Pulmonary artery endothelial cell (primary cell): ENCODE measurements around the gene SLC25A3. TPM values are rescaled to one million over a fixed set of nuclear protein-coding genes. Genes with fewer than 3 reads are reported as not detected.
"Not testable (repeated sequence)": the region's sequence is repeated elsewhere in the genome, so short reads cannot be mapped to it uniquely, and the experiment has no call there.

ENCODE experiments used
- DNase-seq: peaks from one replicate; pipeline ENCODE4 v3.0.0-alpha.2; 2011; ENCODE audit warnings: low read depth, low spot score
- total RNA-seq: library from RNA; depleted of rRNA; stranded (reverse); fragments of >200 nt; gene quantifications from 2 replicates; pipeline ENCODE4 v1.2.3, GENCODE V29; 2014

Gene SLC25A3
- total RNA-seq, 1 donor from 2014 or later, result 765 TPM

- no peak for DNase-seq
Measured at GRCh38 chr12:98594050-98594835, 757 bp downstream of the SLC25A3 start.

- peak; percentile 32 for DNase-seq
Measured at GRCh38 chr12:98595243-98595988, 1.9 kb downstream of the SLC25A3 start.

- not testable (repeated sequence) for DNase-seq
Measured at GRCh38 chr12:98597313-98597712, 3.8 kb downstream of the SLC25A3 start.

- DNase-seq, result no peak
Measured at GRCh38 chr12:98601924-98602323, 8.4 kb downstream of the SLC25A3 start.

- DNase-seq, result no peak
Measured at GRCh38 chr12:98606359-98606988, 13.0 kb downstream of the SLC25A3 start.

GRCh38 chr12:98610596-98610995, 17.1 kb downstream of the SLC25A3 start:
- no peak for DNase-seq

GRCh38 chr12:98612696-98613334, 19.3 kb downstream of the SLC25A3 start:
- DNase-seq, result no peak

GRCh38 chr12:98618952-98619351, 25.5 kb downstream of the SLC25A3 start:
- no peak for DNase-seq

GRCh38 chr12:98635657-98636323, 42.3 kb downstream of the SLC25A3 start:
- peak; percentile 27 for DNase-seq

GRCh38 chr12:98637068-98637467, 43.6 kb downstream of the SLC25A3 start:
- DNase-seq, result no peak

GRCh38 chr12:98638009-98638408, 44.5 kb downstream of the SLC25A3 start:
- DNase-seq, result no peak

GRCh38 chr12:98639491-98639890, 46.0 kb downstream of the SLC25A3 start:
- DNase-seq, result no peak

- not testable (repeated sequence) for DNase-seq
Measured at GRCh38 chr12:98642801-98643200, 49.3 kb downstream of the SLC25A3 start.

GRCh38 chr12:98644433-98644711, 50.9 kb downstream of the SLC25A3 start:
- peak; percentile 10 for DNase-seq

- DNase-seq, result peak; percentile 87
Measured at GRCh38 chr12:98644712-98645571, 51.5 kb downstream of the SLC25A3 start, which contains the start of the genes APAF1 and IKBIP. TSS of gene APAF1 (plus strand) at chr12:98645290. CDS start at chr12:98648360, 3,070 bp downstream. TSS of gene IKBIP (minus strand) at chr12:98644788. CDS start at chr12:98644701, 87 bp downstream.

- DNase-seq, result no peak
Measured at GRCh38 chr12:98645572-98646067, 52.1 kb downstream of the SLC25A3 start.

- DNase-seq, result no peak
Measured at GRCh38 chr12:98646294-98647090, 53.0 kb downstream of the SLC25A3 start.

- DNase-seq, result no peak
Measured at GRCh38 chr12:98651328-98651727, 57.8 kb downstream of the SLC25A3 start.

GRCh38 chr12:98653866-98654493, 60.5 kb downstream of the SLC25A3 start:
- DNase-seq, result no peak
